OCI-M2 (cell line): ENCODE data around the gene SPTBN1.
"Not testable (repeated sequence)": the region's sequence is repeated elsewhere in the genome, so short reads cannot be mapped to it uniquely, and the experiment has no call there.

Experiments
- DNase-seq: peaks from one replicate; lab custom pipeline; 2025; ENCODE audit not compliant: unreplicated experiment; lab: John Stamatoyannopoulos, UW

SPTBN1 gene

GRCh38 chr2:54470266-54470938 lies 14.3 kb downstream of the SPTBN1 start:
- DNase-seq: no peak

- DNase-seq: no peak
These were observed 15.1 kb downstream of the SPTBN1 start for GRCh38 chr2:54471221-54471711.

GRCh38 chr2:54473851-54474250 lies 17.7 kb downstream of the SPTBN1 start:
- DNase-seq: no peak

- no peak for DNase-seq
These were observed 19.2 kb downstream of the SPTBN1 start for GRCh38 chr2:54475285-54475684.

- no peak for DNase-seq
These were observed 19.8 kb downstream of the SPTBN1 start for GRCh38 chr2:54475919-54476318.

- no peak for DNase-seq
These were observed 20.7 kb downstream of the SPTBN1 start for GRCh38 chr2:54476852-54477251.

- DNase-seq: no peak
These were observed 21.8 kb downstream of the SPTBN1 start for GRCh38 chr2:54477896-54478295.

- DNase-seq: no peak
These were observed 22.8 kb downstream of the SPTBN1 start for GRCh38 chr2:54478899-54479298.

GRCh38 chr2:54479424-54479823 lies 23.3 kb downstream of the SPTBN1 start:
- no peak for DNase-seq

GRCh38 chr2:54480025-54480424 lies 23.9 kb downstream of the SPTBN1 start:
- DNase-seq: no peak

- DNase-seq: no peak
These were observed 25.6 kb downstream of the SPTBN1 start for GRCh38 chr2:54481686-54482085.

GRCh38 chr2:54482715-54483114 lies 26.6 kb downstream of the SPTBN1 start:
- DNase-seq: no peak

GRCh38 chr2:54483426-54483825 lies 27.3 kb downstream of the SPTBN1 start:
- DNase-seq: no peak

GRCh38 chr2:54485756-54486155 lies 29.6 kb downstream of the SPTBN1 start:
- not testable (repeated sequence) for DNase-seq

GRCh38 chr2:54486766-54487165 lies 30.6 kb downstream of the SPTBN1 start:
- DNase-seq: no peak

GRCh38 chr2:54490863-54491262 lies 34.7 kb downstream of the SPTBN1 start:
- no peak for DNase-seq

GRCh38 chr2:54492335-54492734 lies 36.2 kb downstream of the SPTBN1 start:
- DNase-seq: no peak

GRCh38 chr2:54494087-54494486 lies 38.0 kb downstream of the SPTBN1 start:
- DNase-seq: no peak

GRCh38 chr2:54496920-54497319 lies 40.8 kb downstream of the SPTBN1 start:
- no peak for DNase-seq

- no peak for DNase-seq
These were observed 41.9 kb downstream of the SPTBN1 start for GRCh38 chr2:54497763-54498680.

GRCh38 chr2:54499661-54500060 lies 43.5 kb downstream of the SPTBN1 start:
- no peak for DNase-seq
